HG03159 (cell line): ENCODE results near the gene LPIN3.

Experiments used
- ATAC-seq: cut with Tn5 transposase; IDR thresholded peaks from one replicate; pipeline ENCODE4 v1.9.1; 2021; ENCODE audit warnings: mild to moderate bottlenecking, moderate library complexity; ENCODE audit not compliant: unreplicated experiment

Gene LPIN3

DNA sequence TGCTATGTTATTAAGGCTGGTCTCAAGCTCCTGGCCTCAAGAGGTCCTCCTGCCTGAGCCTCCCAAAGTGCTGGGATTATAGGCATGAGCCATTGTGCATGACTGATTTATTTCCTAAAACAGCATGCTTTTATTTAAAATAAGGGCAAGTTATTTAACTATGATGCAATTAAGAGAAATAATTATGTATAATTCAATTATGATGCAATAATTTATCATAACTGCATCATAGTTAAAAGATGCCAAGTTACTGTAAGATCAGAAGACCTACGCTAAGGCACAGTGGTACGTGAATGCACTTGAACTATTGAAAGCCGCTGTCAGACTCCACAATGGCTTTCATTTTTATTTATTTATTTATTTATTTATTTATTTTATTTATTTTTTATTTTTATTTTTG is 50.3 kb downstream of the LPIN3 start:
- no peak for ATAC-seq

DNA sequence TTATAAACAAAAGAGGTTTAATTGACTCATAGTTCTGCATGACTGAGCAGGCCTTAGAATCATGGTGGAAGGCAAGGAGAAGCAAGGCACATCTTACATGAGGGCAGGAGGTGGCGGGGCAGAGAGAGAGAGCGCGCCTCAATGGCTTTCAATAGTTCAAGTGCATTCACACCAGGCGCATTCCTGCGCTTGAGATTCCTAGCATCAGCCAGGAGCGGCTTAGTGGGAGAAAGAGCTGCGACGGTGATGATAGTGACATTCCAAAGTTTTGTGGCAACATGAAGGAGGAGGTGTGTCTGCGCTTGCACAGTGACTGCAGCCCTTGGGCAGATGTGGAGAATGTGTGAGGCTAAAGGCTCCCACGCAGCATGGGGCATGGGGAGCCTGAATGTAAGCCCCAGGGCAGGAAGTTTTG is 51.0 kb downstream of the LPIN3 start:
- no peak for ATAC-seq

DNA sequence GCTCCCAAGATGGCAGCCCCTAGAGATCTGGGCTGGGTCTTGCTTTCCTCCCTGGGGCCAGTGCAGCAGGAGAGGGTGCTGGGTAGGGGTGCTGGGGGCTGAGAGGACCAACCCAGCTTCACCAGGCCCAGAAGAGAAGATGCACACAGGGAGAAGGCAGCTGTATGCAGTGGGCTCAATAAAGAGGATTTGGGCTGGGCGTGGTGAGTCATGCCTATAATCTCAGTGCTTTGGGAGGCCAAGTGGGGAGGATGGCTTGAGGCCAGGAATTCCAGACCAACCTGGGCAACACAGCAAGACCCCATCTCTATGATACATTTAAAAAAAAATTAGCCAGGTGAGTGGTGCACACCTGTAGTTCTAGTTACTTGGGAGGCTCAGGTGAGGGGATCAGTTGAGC is 51.7 kb downstream of the LPIN3 start:
- no peak for ATAC-seq

DNA sequence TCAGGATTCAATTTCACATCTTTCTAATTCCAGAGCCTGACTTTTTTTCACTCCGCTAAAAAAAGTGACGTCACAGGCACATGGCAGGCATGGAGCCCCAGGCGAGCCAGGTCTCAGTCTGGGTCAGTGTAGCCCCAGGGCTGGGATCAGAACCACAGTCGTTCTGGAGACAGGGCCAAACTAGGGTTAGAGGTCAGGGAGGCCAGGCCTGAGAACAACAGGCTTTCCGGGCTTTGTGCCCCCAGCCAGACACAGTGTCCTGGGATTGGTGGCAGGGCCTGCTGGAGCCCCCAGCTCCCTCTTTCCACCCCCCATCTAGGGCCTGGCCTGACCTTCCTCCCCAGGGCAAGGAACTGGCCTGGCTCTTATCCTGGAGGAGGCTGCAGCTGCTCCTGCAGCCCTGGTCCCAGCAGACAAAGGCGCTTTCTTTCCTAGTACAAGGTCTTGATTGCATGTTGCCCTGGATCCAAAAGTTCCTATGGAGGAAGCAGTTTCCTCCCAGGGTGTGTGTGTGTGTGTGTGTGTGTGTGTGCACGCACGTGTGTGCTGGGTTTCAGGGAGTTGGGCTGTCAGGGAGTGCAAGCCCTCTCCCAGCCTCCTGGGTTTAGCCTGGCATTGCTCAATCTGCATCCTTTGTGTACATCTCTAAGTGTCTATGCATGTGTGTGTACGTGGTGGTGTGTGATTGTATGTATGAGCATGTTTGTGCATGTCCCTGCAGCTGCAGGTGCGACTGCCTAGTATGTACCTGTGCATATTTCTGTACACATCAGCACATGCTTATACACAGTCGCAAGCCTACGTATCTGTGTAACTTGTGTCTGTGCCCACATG is 52.5 kb downstream of the LPIN3 start:
- ATAC-seq: no peak

DNA sequence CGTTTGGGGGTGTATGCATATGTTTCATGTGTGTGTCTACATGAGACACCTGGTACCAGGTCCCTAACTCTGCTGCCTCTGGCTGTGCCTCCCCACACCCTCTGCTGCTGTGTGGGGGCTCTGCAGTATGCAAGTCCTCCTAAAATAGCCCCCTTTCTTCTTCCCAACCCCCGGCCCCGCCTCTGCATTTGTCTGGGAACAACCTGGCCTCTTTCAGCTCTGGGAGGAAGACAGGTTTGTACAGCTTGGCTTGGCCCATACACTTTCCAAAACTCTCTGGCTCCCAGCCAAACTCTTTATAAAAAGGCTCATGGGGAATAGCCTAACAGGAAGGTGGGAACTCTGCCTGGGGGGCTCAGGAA is 53.1 kb downstream of the LPIN3 start:
- ATAC-seq: no peak

DNA sequence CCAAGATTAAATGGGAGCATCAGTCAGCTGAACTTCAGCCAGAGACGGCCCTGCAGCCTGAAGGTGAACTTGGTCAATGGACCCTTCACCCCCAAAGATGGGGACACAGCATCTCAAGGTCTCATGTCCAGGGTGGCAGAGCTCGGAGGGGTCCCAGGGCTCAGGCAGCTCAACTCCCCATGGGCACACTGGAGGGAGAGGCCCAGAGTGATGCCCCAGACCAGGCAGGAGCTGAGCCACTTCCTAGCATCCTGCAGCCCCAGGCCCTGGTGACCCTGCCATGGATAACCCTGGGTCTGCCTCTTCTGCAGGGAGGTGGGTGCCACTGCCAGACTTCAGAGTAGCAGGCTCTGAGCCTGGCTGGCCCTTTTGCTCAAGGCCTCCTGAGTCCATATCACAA is 53.5 kb downstream of the LPIN3 start:
- no peak for ATAC-seq

DNA sequence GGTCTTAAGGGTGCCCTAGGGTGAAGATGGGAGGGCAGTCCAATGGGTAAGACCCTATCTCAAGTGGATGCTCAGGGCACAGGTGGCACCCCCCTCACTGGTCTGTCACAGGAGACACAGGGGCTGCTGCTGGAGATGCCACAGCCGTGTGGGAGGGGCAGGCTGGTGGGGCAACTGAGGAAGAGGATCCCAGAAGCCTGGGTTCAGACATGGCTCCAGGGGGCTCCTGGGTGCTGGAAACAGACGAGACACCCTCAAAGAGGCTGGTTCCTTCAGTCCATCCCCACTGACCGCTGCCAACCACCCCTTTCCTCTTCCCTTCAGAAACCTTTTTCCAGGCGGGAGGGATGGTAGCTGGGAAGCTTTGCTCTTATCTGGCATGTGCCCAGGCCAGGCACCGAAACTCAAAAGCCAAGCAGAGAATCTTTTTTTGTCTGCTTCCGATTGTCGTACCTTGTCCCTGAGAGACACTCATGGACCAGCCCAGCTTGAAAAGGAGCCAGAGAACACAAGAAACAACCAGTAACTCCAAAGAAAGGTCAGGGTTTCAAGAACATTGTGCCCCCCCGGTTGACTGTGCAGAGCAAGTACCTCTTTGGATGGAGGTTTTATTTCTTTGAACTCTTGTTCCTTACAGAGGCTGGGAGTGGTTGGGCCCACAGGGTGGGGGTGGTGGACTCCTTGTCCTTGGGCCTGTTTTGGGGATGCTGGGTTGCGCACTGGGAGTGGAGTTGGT is 54.5 kb downstream of the LPIN3 start:
- no peak for ATAC-seq

DNA sequence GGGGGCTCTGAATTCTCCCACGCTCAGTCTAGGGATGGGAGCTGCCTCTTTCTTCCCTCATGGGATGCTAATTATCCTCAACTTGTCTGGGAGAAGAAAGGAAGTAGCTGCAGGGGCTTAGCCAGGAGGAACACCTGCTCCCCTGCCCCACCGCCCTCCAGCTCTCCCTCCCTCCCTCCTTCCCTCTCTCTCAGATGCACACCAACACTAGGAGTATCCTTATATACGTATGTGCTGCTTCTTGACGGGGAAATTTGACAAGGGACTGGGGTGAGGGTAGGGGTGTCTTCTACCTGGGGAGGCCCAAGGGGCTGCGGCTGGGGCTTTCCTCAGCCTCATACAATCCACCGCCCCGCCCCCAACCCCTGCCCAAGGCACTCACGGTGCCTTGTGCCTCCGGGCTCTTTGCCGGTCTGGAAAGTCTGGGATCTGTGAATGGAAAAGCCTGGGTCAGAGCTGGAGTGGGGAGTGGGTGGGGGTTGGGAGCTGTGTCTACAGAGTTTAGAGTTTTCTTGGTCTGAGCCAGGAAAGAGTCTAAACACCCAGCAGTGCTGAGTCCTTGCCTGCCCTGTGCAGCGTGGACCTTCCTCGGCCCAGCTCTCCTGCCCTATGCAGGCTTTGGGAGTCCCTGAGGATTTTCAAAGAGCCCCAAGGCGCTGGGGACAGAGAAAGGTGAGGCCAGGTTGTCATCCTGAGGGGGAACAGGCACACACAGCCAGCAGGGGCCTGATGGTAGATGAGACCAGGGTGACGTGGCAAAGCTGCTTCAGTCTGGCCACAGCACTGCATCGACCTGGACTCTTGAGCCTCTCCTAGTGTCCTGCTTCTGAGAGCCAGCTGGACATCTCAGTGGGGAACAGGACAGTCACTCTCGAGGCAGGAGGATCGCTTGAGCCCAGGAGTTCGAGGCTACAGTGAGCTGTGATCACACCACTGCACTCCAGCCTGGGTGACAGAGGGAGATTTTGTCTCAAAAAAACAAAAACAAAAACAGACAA is 55.3 kb downstream of the LPIN3 start:
- no peak for ATAC-seq

DNA sequence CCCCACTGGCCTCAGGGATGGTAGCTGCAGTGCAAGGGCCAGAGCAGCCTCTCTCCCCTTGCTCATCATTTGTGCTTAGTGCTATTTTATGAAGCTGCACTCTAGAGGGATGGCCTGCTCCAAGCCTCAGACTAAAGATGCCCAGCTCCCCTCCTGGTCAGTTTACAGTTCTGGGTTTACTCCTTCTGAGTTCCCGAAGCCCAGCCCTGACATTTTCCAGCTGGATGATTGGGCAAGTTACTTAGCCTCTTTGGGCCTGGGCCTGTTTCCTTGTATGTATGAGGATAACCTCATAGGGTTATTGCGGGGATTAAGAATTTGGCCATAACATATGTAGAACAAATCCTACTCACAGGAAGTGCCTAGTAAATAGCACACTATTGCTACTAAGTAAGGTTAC is 57.8 kb downstream of the LPIN3 start:
- ATAC-seq: no peak

DNA sequence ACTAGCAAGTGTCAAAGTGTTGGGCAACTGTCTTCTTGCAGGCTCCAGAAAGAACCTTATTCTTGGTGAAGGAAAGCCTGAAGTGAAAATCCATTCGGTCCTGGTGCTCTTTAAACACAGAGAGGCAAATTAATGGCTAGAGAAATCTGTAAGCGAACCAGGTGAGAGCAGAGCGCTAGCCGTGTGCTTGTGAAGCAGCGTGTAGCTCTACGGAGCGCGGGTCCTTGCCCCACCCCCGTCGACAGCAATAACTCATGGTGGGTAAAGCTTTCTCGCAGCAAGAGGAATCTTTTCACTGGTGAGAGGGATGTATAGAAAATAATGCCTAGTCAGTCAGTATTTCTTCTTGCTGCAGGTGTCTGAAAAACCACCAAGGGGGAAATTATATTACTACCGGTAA is 63.0 kb downstream of the LPIN3 start:
- no peak for ATAC-seq

DNA sequence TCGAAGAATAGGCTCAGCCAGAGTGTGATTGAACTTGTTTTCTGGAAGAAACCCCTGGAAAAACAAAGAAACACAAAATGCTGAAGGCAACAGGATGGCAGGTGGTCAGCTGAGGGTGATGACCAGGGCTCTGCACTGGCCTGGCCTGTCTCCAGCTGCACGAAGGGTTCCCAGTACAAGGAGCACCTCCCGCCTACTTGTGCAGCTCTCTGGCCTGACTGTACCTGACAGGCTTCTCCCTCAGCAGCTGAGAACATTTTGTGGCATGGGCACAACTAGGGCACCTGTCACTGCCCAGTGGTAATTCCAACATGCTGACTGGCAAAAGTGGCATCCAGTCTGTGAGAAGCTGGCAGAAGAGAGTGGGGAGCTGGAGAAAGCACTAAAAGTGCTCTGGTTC is 64.8 kb downstream of the LPIN3 start:
- no peak for ATAC-seq

DNA sequence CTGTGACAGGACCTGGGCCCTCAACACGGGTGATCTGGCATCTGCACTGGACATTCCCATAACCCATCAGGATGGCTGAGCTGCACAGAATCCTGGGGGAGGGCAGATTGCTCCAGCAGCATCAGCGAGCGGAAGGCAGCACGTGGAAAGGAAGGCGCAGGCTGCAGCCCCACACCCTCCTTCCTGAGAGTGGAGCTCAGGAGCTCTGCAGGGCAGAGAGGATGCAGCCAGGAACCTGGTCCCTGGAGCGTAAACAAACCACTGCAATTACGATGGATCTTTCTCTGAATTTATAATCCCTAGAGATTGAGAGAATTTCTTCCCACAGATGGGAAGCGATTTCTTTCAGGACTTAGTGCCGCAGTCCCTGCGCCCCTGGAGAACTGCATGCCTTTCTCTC is 65.7 kb downstream of the LPIN3 start:
- no peak for ATAC-seq

DNA sequence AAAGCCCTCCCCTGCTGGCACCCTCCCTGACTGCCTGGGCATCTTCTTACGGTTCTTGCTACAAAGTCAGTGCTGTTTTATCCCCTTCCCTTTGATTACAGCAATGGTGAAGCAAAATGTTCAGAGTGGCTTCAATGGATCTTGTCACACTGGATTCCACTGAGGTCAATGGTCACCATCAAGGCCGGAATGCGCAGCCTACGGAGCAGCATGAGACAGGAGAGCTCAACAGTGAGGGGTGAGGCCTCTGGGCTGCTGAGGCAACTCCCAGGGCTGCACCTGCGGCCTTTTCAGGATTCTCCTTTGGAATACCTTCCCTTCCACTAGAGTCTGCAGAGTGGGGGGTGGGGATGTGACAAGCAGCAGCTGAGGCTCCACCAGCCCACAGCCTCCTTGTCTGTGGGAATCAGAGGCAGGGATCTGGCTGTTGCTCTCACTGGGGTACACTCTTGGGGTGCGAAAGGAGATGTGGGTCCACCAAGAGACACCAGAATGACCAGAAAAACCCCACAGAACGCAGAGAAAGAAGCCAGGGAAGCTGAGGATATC is 66.3 kb downstream of the LPIN3 start:
- no peak for ATAC-seq

DNA sequence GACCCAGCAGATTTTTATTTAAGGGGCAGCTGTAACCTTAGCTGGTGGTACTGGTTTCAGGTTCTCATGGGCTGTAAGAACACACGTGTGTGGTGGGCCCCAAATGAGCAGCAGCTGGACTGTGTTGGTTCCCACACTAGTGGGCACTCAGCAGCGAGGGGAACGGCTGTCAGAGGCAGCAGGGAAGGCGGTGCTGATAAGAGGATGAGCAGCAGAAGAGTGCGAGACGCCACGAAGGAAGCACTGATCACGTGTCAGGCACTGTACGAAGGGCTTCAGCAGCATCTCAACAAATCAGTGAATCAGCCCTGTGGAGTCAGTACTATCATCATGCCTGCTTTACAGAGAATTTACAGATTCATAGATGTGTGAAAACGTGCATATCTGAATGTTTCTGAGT is 67.0 kb downstream of the LPIN3 start:
- no peak for ATAC-seq

DNA sequence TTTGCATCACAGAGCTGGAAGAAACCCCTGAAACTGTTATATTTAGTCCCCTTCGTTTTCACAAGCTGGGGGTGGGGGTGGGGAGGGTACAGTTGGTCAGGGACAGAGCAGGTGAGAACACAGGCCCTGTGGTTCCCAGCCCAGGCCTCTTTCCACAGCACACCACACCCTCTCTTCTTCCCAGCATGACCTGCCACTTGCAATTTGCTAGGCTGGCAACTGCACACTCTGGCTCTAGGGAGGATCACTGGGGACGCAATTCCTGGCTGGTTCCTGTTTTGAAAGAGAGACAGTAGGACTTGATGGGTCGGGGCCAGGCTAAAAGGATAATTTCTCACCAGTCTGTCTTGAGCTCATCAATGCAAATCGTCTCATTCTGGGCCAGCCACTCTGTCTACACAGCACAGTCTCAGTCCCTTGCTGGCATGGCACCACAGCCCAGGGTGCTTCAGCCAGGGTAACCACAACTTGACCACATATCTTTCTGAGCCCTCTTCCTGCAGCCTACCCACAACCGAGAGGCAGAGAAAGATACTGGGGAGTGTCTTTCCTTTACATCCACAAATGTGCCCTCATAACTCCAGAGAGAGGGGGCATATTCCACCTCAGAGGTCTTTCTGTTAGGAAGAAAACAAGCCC is 67.7 kb downstream of the LPIN3 start:
- ATAC-seq: no peak

DNA sequence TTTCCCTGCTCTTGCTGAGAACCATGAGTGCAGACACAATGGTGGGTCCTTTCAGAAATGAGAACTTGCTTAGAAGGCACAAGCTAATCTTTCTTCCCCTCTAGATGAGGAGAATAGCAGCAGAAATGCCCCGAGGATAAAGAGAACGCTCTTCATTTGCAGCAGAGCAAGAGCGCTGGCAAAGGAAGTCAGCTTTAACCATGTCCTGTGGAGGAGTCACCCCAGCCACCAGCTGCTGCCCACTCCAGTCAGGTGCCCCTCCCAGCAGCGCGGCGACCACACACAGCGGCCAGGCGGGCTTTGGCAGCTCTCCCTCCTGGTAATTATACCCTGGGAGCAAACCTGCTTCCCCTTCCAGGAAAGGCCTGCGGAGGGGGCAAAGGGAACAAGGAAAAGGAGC is 68.4 kb downstream of the LPIN3 start:
- ATAC-seq: no peak
